SH-SY5Y (cell line): ENCODE measurements around the gene NDUFS5.

Source experiments
- GATA2 ChIP-seq: IDR thresholded peaks from 2 replicates; pipeline ENCODE4 v1.6.1; 2011; ENCODE audit warnings: mild to moderate bottlenecking, low read depth, low read length
- GATA3 ChIP-seq: IDR thresholded peaks from 2 replicates; pipeline ENCODE4 v1.6.1; 2011; ENCODE audit warnings: low read depth, mild to moderate bottlenecking, low read length, moderate library complexity

- TF ChIP-seq GATA2 (no peak), GATA3 (no peak)
Measured at GRCh38 chr1:39006726-39007645, 19.2 kb upstream of the NDUFS5 start.
